ENCODE results near the gene PKNOX2. TPM values are rescaled to one million over a fixed set of nuclear protein-coding genes. Genes with fewer than 3 reads are reported as not detected.

Gene PKNOX2, protein sequence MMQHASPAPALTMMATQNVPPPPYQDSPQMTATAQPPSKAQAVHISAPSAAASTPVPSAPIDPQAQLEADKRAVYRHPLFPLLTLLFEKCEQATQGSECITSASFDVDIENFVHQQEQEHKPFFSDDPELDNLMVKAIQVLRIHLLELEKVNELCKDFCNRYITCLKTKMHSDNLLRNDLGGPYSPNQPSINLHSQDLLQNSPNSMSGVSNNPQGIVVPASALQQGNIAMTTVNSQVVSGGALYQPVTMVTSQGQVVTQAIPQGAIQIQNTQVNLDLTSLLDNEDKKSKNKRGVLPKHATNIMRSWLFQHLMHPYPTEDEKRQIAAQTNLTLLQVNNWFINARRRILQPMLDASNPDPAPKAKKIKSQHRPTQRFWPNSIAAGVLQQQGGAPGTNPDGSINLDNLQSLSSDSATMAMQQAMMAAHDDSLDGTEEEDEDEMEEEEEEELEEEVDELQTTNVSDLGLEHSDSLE
- 32.8 and 39.9 TPM in 2 replicates for total RNA-seq
- long read RNA-seq, partial matches to known transcripts, result 1 of 24 reads
- long read RNA-seq, other reads (novel, unspliced or antisense), result 23 of 24 reads

- no peaks in the 10 kb centered on the region for H3K27me3 Mint-ChIP-seq
Measured at GRCh38 chr11:125164422-125165110, at the start of gene PKNOX2. Gene PKNOX2, plus strand, starts transcription at chr11:125164751. Its CDS starts 186,555 bp downstream, at chr11:125351306.

GRCh38 chr11:125117429-125117828 lies 47.1 kb upstream of the PKNOX2 start:
- peak overlapping the region; percentile 11 for H3K27ac Mint-ChIP-seq
- peaks cover 6% of the 10 kb centered on the region for H3K9me3 Mint-ChIP-seq (ENCODE audit: low read depth)
- no peak overlapping the region for H3K4me3 Mint-ChIP-seq (ENCODE audit: low read depth)
- TF ChIP-seq CTCF (IDR thresholded peaks at IDR 0.05; ENCODE audit: unreplicated experiment), result no peak
- no peaks in the 10 kb centered on the region for H3K36me3 Mint-ChIP-seq (ENCODE audit: insufficient read depth)
- peaks cover 4% of the 10 kb centered on the region for H3K4me1 Mint-ChIP-seq (ENCODE audit: low read depth)
- peaks cover 16% of the 10 kb centered on the region for H3K27me3 Mint-ChIP-seq
- no peak for DNase-seq (ENCODE audit: low spot score, unreplicated experiment)

More at GRCh38 chr11:125164422-125165110, at the start of gene PKNOX2:
- Mint-ChIP-seq H3K4me3 (ENCODE audit: low read depth) (peak within 1 kb of the TSS; percentile 99), H3K9me3 (ENCODE audit: low read depth) (no peaks in the 10 kb centered on the region), H3K27ac (peak within 1 kb of the TSS; percentile 98), H3K36me3 (ENCODE audit: insufficient read depth) (no peaks in the 10 kb centered on the region), H3K4me1 (ENCODE audit: low read depth) (peaks cover 48% of the 10 kb centered on the region)
- peak; percentile 86 for DNase-seq (ENCODE audit: low spot score, unreplicated experiment)
- TF ChIP-seq CTCF (IDR thresholded peaks at IDR 0.05; ENCODE audit: unreplicated experiment), result peak; percentile 64

DNA sequence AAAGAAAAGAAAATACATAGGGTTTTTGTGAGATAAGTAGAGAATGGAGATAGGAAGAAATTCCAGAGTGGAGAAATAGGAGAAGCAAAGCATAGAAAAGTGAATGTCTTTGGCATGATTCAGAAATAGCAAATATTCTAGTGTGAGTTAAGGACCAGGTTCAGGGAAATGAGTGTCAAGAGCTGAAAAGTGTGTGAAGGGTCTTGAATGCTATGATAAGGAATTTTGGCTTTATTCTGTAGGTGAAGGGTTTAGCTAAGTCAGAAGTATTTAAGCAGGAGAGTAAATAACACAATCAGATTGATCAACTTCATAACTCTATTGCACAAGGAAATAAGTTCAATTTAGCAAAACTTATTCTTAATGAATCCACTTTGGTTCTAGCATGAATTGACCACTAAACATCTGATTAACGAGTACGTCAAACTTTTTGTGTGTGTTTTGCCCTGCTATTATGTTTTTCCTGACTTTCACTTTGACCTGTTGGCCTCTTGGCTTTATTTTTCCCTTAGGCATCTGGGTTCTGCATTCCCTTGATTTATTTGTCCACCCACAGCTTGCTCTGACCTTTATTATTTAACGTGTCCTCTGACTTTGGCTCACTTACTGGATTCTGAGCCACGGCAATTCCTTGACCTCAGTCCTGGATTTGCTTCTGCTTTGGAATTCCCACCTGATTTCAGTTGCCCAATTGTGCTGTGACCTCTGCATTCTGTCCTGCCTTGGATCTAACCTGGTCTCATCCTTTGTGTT lies 41.2 kb upstream of the PKNOX2 start:
- H3K9me3 Mint-ChIP-seq (ENCODE audit: low read depth), result no peaks in the 10 kb centered on the region
- H3K27ac Mint-ChIP-seq, result peak overlapping the region; percentile 56
- no peak for TF ChIP-seq CTCF (IDR thresholded peaks at IDR 0.05; ENCODE audit: unreplicated experiment)
- H3K4me3 Mint-ChIP-seq (ENCODE audit: low read depth), result no peak overlapping the region
- DNase-seq (ENCODE audit: low spot score, unreplicated experiment), result no peak
- H3K36me3 Mint-ChIP-seq (ENCODE audit: insufficient read depth), result no peaks in the 10 kb centered on the region
- H3K4me1 Mint-ChIP-seq (ENCODE audit: low read depth), result peaks cover 12% of the 10 kb centered on the region
- peaks cover 13% of the 10 kb centered on the region for H3K27me3 Mint-ChIP-seq

DNA sequence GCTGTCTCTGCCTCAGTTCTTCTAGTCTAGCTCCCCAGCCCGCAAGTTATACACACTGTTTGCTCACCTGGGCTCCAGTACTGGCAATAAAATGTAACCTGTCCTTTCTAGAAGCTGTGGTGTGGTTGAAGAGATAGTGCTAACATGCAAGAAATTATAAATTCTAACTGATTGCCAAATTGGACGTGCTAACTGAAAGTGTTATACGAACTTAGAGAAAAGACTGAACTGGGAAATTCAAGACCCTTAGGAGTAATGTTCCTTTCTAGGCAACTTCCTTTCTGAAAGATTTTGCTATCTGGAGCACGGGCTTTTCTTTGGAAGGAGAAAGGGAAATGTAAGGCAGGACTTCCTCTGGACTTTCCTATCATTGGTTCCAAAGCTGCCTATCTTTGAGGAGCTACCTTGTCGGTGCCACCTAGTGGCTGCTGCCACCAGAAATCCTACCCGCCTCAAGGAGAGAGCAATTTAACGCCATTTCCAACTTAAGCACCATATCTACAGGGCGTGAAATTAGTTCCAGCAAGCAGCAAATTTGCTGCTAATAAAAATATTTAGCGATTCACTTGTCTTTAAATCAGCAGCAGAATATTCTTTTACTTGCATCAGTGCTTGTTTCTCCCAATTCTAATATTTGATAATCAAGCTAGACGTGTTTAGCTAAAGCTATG lies 40.5 kb upstream of the PKNOX2 start:
- no peaks in the 10 kb centered on the region for H3K9me3 Mint-ChIP-seq (ENCODE audit: low read depth)
- TF ChIP-seq CTCF (IDR thresholded peaks at IDR 0.05; ENCODE audit: unreplicated experiment), result peak; percentile 42
- H3K27me3 Mint-ChIP-seq, result peaks cover 13% of the 10 kb centered on the region
- H3K36me3 Mint-ChIP-seq (ENCODE audit: insufficient read depth), result no peaks in the 10 kb centered on the region
- H3K4me3 Mint-ChIP-seq (ENCODE audit: low read depth), result no peak overlapping the region
- no peak for DNase-seq (ENCODE audit: low spot score, unreplicated experiment)
- H3K4me1 Mint-ChIP-seq (ENCODE audit: low read depth), result peaks cover 12% of the 10 kb centered on the region
- H3K27ac Mint-ChIP-seq, result peak overlapping the region; percentile 17

Measured in progenitor cell of endocrine pancreas (in vitro differentiated cells).